ENCODE measurements around the gene MEGF11.

Gene MEGF11

DNA sequence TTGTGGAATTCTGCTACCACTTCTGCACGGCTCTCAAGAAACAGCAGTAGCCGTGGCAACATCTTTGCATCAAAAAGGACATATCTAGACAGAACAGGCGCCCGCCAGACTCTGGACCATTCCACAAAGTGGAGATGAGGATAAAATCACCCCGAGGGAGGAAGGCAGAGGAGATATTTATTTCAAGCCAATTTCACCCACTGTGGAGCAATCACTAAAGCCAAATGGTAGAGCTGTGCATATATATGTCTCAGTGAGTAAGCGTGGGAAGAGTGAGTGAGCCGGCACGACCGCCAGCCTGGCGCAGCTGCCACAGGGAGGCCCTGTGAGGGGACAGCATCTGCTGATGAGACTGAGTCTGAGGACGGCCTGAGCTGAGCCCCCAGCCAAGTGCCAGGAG lies 111.3 kb downstream of the MEGF11 start:
- Mint-ChIP-seq H3K27me3 (peaks cover 13% of the 10 kb centered on the region), H3K4me3 (no peak overlapping the region), H3K27ac (no peak overlapping the region), H3K36me3 (no peaks in the 10 kb centered on the region), H3K4me1 (no peaks in the 10 kb centered on the region), H3K9me3 (no peaks in the 10 kb centered on the region)
- no peak for ATAC-seq

DNA sequence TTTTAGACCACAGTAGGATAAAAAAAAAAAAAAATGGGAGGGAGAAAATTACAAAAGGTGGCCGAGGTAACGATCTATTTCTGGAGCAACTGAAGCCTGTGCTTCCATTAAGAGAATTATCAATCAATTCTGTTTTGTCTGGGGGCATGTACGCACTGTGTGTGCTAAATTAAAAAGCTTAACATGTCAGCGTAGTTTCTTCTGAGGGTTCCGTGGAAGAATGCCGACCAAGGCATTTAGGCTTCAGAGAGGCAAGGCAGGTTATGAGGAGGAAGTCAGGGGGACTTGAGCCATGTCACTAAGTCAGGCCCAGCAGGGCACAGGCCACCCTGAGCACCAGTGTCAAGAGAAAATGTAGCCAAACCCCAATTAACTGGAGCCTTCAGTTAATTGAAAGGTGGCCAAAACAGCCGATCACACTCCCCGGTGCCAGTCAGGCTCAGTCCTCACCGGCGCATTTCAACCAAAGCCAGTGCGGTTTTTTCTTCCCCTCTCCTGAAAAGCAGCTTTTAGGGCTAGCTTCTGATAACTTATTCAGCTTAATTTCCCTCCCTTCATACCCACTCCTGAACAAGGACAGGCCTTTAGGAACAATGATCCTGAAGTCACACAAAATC lies 113.9 kb downstream of the MEGF11 start:
- H3K36me3 Mint-ChIP-seq: no peaks in the 10 kb centered on the region
- no peaks in the 10 kb centered on the region for H3K9me3 Mint-ChIP-seq
- no peak overlapping the region for H3K27ac Mint-ChIP-seq
- H3K4me3 Mint-ChIP-seq: no peak overlapping the region
- no peaks in the 10 kb centered on the region for H3K4me1 Mint-ChIP-seq
- H3K27me3 Mint-ChIP-seq: no peaks in the 10 kb centered on the region
- no peak for ATAC-seq

- no peaks in the 10 kb centered on the region for H3K27me3 Mint-ChIP-seq
- H3K36me3 Mint-ChIP-seq: no peaks in the 10 kb centered on the region
- H3K27ac Mint-ChIP-seq: no peak overlapping the region
- H3K4me1 Mint-ChIP-seq: no peaks in the 10 kb centered on the region
- no peak for ATAC-seq
- H3K4me3 Mint-ChIP-seq: no peak overlapping the region
- no peaks in the 10 kb centered on the region for H3K9me3 Mint-ChIP-seq
Observed at GRCh38 chr15:66138892-66139590, 114.5 kb downstream of the MEGF11 start.

- no peak overlapping the region for H3K27ac Mint-ChIP-seq
- H3K27me3 Mint-ChIP-seq: no peaks in the 10 kb centered on the region
- H3K4me1 Mint-ChIP-seq: no peaks in the 10 kb centered on the region
- no peaks in the 10 kb centered on the region for H3K36me3 Mint-ChIP-seq
- ATAC-seq: no peak
- no peaks in the 10 kb centered on the region for H3K9me3 Mint-ChIP-seq
- H3K4me3 Mint-ChIP-seq: no peak overlapping the region
Observed at GRCh38 chr15:66138096-66138783, 115.3 kb downstream of the MEGF11 start.

GRCh38 chr15:66136948-66137347 lies 116.6 kb downstream of the MEGF11 start:
- peaks cover 7% of the 10 kb centered on the region for H3K27me3 Mint-ChIP-seq
- no peaks in the 10 kb centered on the region for H3K9me3 Mint-ChIP-seq
- H3K27ac Mint-ChIP-seq: no peak overlapping the region
- no peak for ATAC-seq
- H3K4me3 Mint-ChIP-seq: no peak overlapping the region
- H3K36me3 Mint-ChIP-seq: no peaks in the 10 kb centered on the region
- H3K4me1 Mint-ChIP-seq: no peaks in the 10 kb centered on the region

- no peak overlapping the region for H3K4me3 Mint-ChIP-seq
- no peaks in the 10 kb centered on the region for H3K4me1 Mint-ChIP-seq
- H3K27me3 Mint-ChIP-seq: peaks cover 9% of the 10 kb centered on the region
- H3K27ac Mint-ChIP-seq: no peak overlapping the region
- no peak for ATAC-seq
- no peaks in the 10 kb centered on the region for H3K9me3 Mint-ChIP-seq
- H3K36me3 Mint-ChIP-seq: no peaks in the 10 kb centered on the region
Observed at GRCh38 chr15:66135664-66136063, 117.9 kb downstream of the MEGF11 start.

- Mint-ChIP-seq H3K4me1 (no peaks in the 10 kb centered on the region), H3K9me3 (no peaks in the 10 kb centered on the region), H3K27ac (no peak overlapping the region), H3K36me3 (no peaks in the 10 kb centered on the region), H3K4me3 (no peak overlapping the region), H3K27me3 (peaks cover 19% of the 10 kb centered on the region)
- ATAC-seq: no peak
Observed at GRCh38 chr15:66134284-66134683, 119.3 kb downstream of the MEGF11 start.

GRCh38 chr15:66133247-66133885 lies 120.2 kb downstream of the MEGF11 start:
- Mint-ChIP-seq H3K9me3 (no peaks in the 10 kb centered on the region), H3K36me3 (no peaks in the 10 kb centered on the region), H3K27ac (no peak overlapping the region), H3K4me1 (no peaks in the 10 kb centered on the region), H3K27me3 (peaks cover 28% of the 10 kb centered on the region), H3K4me3 (no peak overlapping the region)
- no peak for ATAC-seq

DNA sequence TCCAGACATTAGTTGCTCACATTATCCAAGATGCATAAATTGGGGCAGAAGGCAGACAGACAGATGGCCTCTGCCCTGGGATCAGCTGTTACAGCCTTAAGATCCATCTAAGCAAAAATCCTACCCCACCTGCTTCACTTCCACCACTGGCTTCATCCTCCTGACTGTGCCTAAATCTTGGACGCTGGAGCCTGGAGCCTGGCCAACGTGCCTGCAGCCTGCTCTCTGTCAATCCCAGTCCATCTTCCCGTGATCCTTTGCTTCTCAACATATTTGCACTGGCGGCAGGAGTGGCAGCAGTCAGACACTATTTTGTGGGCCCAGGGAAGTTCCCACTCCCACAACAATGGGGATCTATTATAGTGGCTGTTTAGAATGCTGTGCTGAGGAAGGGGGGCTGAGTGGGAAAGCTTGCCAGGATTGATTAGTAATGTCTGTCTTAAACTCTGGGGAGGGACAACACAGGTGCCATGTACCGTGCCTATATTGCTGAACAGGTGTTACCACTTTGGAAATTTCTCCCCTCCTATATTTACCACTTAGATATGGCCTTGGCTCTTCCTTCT lies 121.2 kb downstream of the MEGF11 start:
- Mint-ChIP-seq H3K27ac (no peak overlapping the region), H3K9me3 (no peaks in the 10 kb centered on the region), H3K36me3 (no peaks in the 10 kb centered on the region), H3K27me3 (peaks cover 39% of the 10 kb centered on the region), H3K4me3 (no peak overlapping the region), H3K4me1 (no peaks in the 10 kb centered on the region)
- ATAC-seq: no peak

DNA sequence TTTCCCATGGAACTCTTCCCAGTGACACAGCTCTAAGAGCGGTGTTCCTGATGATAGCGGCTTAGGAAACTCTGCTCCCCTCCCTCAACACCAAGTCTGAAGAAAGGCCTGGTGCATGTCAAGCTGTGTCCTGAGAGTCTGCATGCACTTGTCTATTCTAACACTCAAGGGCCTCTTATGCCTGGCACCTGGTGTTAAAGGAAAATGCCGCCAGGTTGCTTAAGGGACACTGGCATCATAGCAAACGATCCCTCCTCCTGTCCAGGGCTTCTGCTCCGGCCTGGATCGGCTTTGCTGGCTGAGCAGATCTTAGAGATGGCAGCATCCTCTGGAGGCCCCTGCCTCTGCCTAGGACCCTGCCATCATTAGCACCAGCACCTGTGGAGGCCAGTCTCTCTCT lies 121.7 kb downstream of the MEGF11 start:
- no peak for ATAC-seq
- Mint-ChIP-seq H3K36me3 (no peaks in the 10 kb centered on the region), H3K9me3 (no peaks in the 10 kb centered on the region), H3K27me3 (peaks cover 44% of the 10 kb centered on the region), H3K27ac (no peak overlapping the region), H3K4me1 (no peaks in the 10 kb centered on the region), H3K4me3 (no peak overlapping the region)

DNA sequence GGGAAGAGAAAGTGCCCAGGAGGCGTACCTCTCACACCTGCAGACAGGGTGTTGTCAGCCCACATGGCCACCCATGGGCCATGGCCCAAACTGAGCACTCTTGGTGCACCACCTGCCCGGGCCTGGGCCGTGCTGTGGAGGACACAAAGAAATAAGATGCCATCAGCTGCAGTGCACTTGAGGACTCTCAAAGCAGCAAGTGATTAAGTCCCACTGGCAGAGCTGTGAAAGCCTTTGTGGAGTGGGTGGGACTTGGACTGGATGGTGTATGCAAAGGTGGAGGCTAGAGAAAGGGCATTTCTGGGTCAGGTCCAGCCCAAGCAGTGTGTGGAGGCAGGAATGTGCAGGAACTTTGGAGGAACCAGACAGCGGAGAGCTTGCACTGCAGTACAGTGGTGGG lies 122.3 kb downstream of the MEGF11 start:
- Mint-ChIP-seq H3K27me3 (peaks cover 49% of the 10 kb centered on the region), H3K4me1 (no peaks in the 10 kb centered on the region), H3K27ac (no peak overlapping the region), H3K4me3 (no peak overlapping the region), H3K36me3 (no peaks in the 10 kb centered on the region), H3K9me3 (no peaks in the 10 kb centered on the region)
- ATAC-seq: no peak

DNA sequence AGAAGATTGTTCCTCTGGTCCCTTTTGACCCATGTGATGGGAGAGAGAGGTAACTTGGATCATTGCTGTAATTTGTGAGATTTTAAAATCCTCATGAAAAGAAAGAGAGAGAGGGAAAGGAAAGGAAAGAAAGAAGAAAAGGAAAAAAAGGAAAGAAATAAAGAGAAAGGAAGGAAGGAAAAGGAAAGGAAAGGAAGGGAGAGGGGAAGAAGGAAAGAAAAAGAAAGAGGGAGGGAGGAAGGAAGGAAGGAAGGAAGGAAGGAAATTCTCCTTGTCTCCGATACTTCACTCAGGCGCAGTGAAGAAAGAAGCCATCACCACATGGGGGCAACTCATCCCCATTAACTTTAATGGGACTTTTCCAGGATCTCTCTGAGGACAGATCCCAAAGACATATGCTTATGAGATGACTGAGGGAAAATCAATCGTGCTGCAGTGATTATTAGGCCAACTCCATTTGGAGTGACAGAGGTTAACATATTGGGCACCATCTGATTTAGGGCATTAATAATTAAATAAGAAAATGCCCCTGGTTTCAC lies 123.0 kb downstream of the MEGF11 start:
- H3K9me3 Mint-ChIP-seq: no peaks in the 10 kb centered on the region
- H3K4me3 Mint-ChIP-seq: no peak overlapping the region
- H3K27ac Mint-ChIP-seq: no peak overlapping the region
- ATAC-seq: no peak
- no peaks in the 10 kb centered on the region for H3K4me1 Mint-ChIP-seq
- peaks cover 55% of the 10 kb centered on the region for H3K27me3 Mint-ChIP-seq
- H3K36me3 Mint-ChIP-seq: no peaks in the 10 kb centered on the region

- no peak for ATAC-seq
- H3K27me3 Mint-ChIP-seq: peaks cover 59% of the 10 kb centered on the region
- H3K4me3 Mint-ChIP-seq: no peak overlapping the region
- H3K36me3 Mint-ChIP-seq: no peaks in the 10 kb centered on the region
- no peak overlapping the region for H3K27ac Mint-ChIP-seq
- H3K4me1 Mint-ChIP-seq: no peaks in the 10 kb centered on the region
- no peaks in the 10 kb centered on the region for H3K9me3 Mint-ChIP-seq
Observed at GRCh38 chr15:66129586-66129985, 124.0 kb downstream of the MEGF11 start.

DNA sequence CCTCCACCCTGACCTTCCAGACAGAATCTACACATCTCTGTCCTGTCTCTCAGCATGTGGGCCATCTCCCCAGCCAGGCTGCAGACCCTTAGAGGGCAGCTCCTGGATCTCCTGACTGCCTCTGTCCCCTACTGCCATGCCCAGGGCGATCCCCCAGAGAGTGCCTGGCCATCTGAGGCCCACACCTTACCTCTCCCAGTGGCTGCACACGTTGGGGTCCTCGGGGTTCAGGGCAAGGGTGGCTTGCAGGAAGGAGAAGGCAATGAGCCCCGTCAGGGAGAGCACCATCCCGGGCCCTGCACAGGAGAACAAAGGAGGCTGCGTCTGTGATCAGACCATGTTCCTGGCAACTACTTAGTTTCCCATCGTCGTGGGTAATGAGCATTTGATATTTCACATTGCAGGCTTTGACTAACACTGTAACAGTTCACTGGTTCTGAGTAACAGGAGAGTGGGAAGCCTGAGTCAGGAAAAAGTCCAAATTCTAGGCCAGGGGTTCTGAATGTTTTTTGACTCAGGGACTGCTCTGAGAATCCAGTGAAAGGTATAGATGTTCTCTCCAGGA lies 125.4 kb downstream of the MEGF11 start:
- Mint-ChIP-seq H3K36me3 (no peaks in the 10 kb centered on the region), H3K4me1 (no peaks in the 10 kb centered on the region), H3K27ac (no peak overlapping the region), H3K9me3 (no peaks in the 10 kb centered on the region), H3K4me3 (no peak overlapping the region), H3K27me3 (peaks cover 64% of the 10 kb centered on the region)
- ATAC-seq: peak; percentile 32

DNA sequence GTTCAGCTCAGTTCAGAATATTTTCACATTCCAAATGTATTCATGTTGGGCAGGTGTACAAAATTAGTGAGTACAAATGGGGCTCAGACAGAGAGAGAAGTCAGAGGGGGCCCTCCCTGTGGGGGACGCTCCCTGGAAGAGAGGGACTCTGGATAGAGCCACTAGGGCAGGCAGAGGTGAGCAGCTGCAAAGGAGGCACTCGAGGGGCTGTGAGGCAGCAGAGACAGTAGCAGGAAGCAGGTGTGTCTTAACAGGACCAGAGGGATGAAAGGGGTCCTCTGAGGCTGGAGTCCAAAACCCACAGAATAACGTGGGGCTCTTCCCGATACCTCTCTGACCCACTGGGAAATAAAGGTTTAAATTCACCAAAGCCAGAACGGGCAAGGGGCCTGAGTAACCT lies 127.1 kb downstream of the MEGF11 start:
- H3K4me1 Mint-ChIP-seq: no peaks in the 10 kb centered on the region
- no peaks in the 10 kb centered on the region for H3K36me3 Mint-ChIP-seq
- H3K27ac Mint-ChIP-seq: no peak overlapping the region
- peaks cover 61% of the 10 kb centered on the region for H3K27me3 Mint-ChIP-seq
- no peak for ATAC-seq
- no peaks in the 10 kb centered on the region for H3K9me3 Mint-ChIP-seq
- no peak overlapping the region for H3K4me3 Mint-ChIP-seq
